ENCODE data around the gene GFRA1. TPM values are rescaled to one million over a fixed set of nuclear protein-coding genes. Genes with fewer than 3 reads are reported as not detected.
"Not testable (repeated sequence)": the region's sequence is repeated elsewhere in the genome, so short reads cannot be mapped to it uniquely, and the experiment has no call there.

Gene GFRA1
- total RNA-seq, 1 donor from 2014 or later = 14.0 TPM

DNA sequence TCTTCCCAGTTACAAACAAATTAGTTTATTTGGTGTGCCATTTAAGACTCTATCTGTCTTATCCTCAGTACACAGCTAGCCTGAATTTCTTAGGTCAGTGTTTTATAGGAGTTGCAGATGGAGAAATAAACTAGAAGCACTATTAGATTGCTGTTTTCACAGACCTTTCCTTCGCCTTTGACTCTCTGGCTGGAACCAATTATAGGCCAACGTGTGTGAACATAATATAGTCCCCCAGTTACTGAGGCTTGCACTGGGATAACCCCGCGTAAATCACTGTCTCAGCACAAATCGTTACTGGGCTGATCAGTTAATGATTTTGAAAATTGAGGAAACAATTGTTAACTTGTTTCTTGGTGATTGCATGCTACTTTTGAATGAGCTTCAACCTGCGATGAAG, 233.4 kb downstream of the GFRA1 start:
- Mint-ChIP-seq H3K9me3 (no peaks in the 10 kb centered on the region), H3K36me3 (no peaks in the 10 kb centered on the region), H3K4me1 (no peaks in the 10 kb centered on the region), H3K27ac (no peak overlapping the region), H3K4me3 (no peak overlapping the region), H3K27me3 (ENCODE audit: insufficient read depth, low read depth) (no peaks in the 10 kb centered on the region)
- no peaks in the 10 kb centered on the region for H3K79me2 ChIP-seq (ENCODE audit: low read depth)
- no peaks in the 10 kb centered on the region for H3K27me3 ChIP-seq
- no peak for TF ChIP-seq EZH2 (IDR thresholded peaks at IDR 0.05)
- TF ChIP-seq, protein P1, sequence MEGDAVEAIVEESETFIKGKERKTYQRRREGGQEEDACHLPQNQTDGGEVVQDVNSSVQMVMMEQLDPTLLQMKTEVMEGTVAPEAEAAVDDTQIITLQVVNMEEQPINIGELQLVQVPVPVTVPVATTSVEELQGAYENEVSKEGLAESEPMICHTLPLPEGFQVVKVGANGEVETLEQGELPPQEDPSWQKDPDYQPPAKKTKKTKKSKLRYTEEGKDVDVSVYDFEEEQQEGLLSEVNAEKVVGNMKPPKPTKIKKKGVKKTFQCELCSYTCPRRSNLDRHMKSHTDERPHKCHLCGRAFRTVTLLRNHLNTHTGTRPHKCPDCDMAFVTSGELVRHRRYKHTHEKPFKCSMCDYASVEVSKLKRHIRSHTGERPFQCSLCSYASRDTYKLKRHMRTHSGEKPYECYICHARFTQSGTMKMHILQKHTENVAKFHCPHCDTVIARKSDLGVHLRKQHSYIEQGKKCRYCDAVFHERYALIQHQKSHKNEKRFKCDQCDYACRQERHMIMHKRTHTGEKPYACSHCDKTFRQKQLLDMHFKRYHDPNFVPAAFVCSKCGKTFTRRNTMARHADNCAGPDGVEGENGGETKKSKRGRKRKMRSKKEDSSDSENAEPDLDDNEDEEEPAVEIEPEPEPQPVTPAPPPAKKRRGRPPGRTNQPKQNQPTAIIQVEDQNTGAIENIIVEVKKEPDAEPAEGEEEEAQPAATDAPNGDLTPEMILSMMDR (IDR thresholded peaks at IDR 0.05) = no peak
- no peak for TF ChIP-seq EZH2phosphoT487 (IDR thresholded peaks at IDR 0.05)
- no peaks in the 10 kb centered on the region for H3K36me3 ChIP-seq
- H3K4me3 ChIP-seq = no peak overlapping the region
- H2AFZ ChIP-seq (replicated peaks) = no peak overlapping the region
- no peaks in the 10 kb centered on the region for H3K4me1 ChIP-seq
- no peaks in the 10 kb centered on the region for H4K20me1 ChIP-seq (ENCODE audit: low read depth)
- no peak overlapping the region for H3K9ac ChIP-seq
- no peak overlapping the region for H3K27ac ChIP-seq
- H3K4me2 ChIP-seq = no peak overlapping the region
- H3F3A ChIP-seq (ENCODE audit: low read depth) = no peaks in the 10 kb centered on the region
- H3K9me3 ChIP-seq (ENCODE audit: low read depth) = no peaks in the 10 kb centered on the region
- no peak for DNase-seq (ENCODE audit: low spot score)

DNA sequence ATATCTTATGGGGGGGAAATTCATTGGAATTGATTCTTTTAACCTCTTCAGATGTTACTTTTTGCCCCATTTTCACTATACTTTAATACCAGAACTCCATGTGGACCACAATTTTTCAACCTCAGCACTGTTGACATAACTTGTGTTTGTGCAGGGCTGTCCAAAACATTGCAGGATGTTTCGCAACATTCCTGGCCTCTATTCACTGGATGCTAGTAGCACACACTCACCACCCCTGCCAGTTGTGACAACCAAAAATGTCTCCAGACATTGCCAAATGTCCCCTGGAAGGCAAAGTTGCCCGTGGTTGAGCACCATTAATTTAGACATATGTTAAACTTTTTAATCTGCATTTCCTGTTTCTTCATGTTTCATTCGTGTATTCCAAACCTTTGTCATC, 234.7 kb downstream of the GFRA1 start:
- no peaks in the 10 kb centered on the region for H3K36me3 Mint-ChIP-seq
- Histone ChIP-seq H3K9me3 (ENCODE audit: low read depth) (peaks cover 3% of the 10 kb centered on the region), H4K20me1 (ENCODE audit: low read depth) (no peaks in the 10 kb centered on the region), H3K4me2 (no peak overlapping the region), H2AFZ (replicated peaks) (no peak overlapping the region), H3K4me1 (no peaks in the 10 kb centered on the region), H3K27me3 (no peaks in the 10 kb centered on the region), H3K9ac (no peak overlapping the region), H3F3A (ENCODE audit: low read depth) (no peaks in the 10 kb centered on the region), H3K36me3 (no peaks in the 10 kb centered on the region), H3K4me3 (no peak overlapping the region), H3K79me2 (ENCODE audit: low read depth) (no peaks in the 10 kb centered on the region), H3K27ac (no peak overlapping the region)
- H3K9me3 Mint-ChIP-seq = peaks cover 6% of the 10 kb centered on the region
- no peak overlapping the region for H3K4me3 Mint-ChIP-seq
- H3K4me1 Mint-ChIP-seq = no peaks in the 10 kb centered on the region
- TF ChIP-seq, protein P1 (IDR thresholded peaks at IDR 0.05) = no peak
- no peak for TF ChIP-seq EZH2phosphoT487 (IDR thresholded peaks at IDR 0.05)
- no peak for TF ChIP-seq EZH2 (IDR thresholded peaks at IDR 0.05)
- no peaks in the 10 kb centered on the region for H3K27me3 Mint-ChIP-seq (ENCODE audit: insufficient read depth, low read depth)
- no peak for DNase-seq (ENCODE audit: low spot score)
- no peak overlapping the region for H3K27ac Mint-ChIP-seq

DNA sequence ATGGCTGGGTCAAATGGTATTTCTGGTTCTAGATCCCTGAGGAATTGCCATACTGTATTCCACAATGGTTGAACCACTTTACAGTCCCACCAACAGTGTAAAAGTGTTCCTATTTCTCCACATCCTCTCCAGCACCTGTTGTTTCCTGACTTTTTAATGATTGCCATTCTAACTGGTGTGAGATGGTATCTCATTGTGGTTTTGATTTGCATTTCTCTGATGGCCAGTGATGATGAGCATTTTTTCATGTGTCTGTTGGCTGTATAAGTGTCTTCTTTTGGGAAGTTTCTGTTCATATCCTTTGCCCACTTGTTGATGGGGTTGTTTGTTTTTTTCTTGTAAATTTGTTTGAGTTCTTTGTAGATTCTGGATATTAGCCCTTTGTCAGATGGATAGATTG, 237.6 kb downstream of the GFRA1 start:
- H3F3A ChIP-seq (ENCODE audit: low read depth); H3K27me3 Mint-ChIP-seq (ENCODE audit: insufficient read depth, low read depth); H3K27ac ChIP-seq; H4K20me1 ChIP-seq (ENCODE audit: low read depth); H3K36me3 ChIP-seq; H3K4me3 Mint-ChIP-seq; H3K4me2 ChIP-seq; H3K9ac ChIP-seq; H2AFZ ChIP-seq (replicated peaks); H3K36me3 Mint-ChIP-seq; H3K79me2 ChIP-seq (ENCODE audit: low read depth); H3K4me1 Mint-ChIP-seq; H3K9me3 ChIP-seq (ENCODE audit: low read depth); H3K4me3 ChIP-seq; H3K4me1 ChIP-seq; H3K27me3 ChIP-seq; DNase-seq (ENCODE audit: low spot score); H3K27ac Mint-ChIP-seq: not testable (repeated sequence)
- H3K9me3 Mint-ChIP-seq = peaks cover 22% of the 10 kb centered on the region

DNA sequence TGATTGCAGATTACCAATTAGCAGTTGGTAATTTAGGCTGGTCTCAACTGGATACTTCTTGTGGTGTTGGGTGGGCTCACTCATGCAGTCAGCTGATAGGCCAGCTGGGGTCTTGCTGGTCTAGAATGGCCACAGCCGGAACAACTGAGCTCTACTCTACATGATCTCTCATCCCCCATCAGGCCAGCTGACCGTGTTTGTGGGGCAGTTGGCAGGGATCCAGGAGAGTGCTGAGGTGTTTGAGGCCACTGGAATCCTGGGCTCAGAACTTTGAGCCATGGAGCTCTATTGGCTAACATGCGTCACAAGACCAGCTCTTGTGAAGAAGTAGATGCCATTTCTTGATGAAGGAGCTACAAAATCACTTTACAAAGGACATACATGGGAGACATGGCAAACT, 242.4 kb downstream of the GFRA1 start:
- Mint-ChIP-seq H3K4me1 (no peaks in the 10 kb centered on the region), H3K9me3 (peaks cover 23% of the 10 kb centered on the region), H3K36me3 (no peaks in the 10 kb centered on the region), H3K27me3 (ENCODE audit: insufficient read depth, low read depth) (peaks cover 4% of the 10 kb centered on the region), H3K4me3 (no peak overlapping the region), H3K27ac (no peak overlapping the region)
- TF ChIP-seq EZH2phosphoT487 (IDR thresholded peaks at IDR 0.05) (no peak), EZH2 (IDR thresholded peaks at IDR 0.05) (no peak)
- TF ChIP-seq, protein P1 (IDR thresholded peaks at IDR 0.05) = no peak
- no peaks in the 10 kb centered on the region for H3K36me3 ChIP-seq
- no peak overlapping the region for H3K4me3 ChIP-seq
- H3K9ac ChIP-seq = no peak overlapping the region
- no peak overlapping the region for H3K27ac ChIP-seq
- H4K20me1 ChIP-seq (ENCODE audit: low read depth) = no peaks in the 10 kb centered on the region
- H3K4me1 ChIP-seq = no peaks in the 10 kb centered on the region
- no peaks in the 10 kb centered on the region for H3K27me3 ChIP-seq
- no peak overlapping the region for H2AFZ ChIP-seq (replicated peaks)
- H3K4me2 ChIP-seq = no peak overlapping the region
- no peaks in the 10 kb centered on the region for H3K79me2 ChIP-seq (ENCODE audit: low read depth)
- H3F3A ChIP-seq (ENCODE audit: low read depth) = no peaks in the 10 kb centered on the region
- DNase-seq (ENCODE audit: low spot score) = no peak
- H3K9me3 ChIP-seq (ENCODE audit: low read depth) = peaks cover 8% of the 10 kb centered on the region
